GM12878 (cell line): ENCODE data around the gene SLC35F3. TPM values are rescaled to one million over a fixed set of nuclear protein-coding genes. Genes with fewer than 3 reads are reported as not detected.

Experiments used
- ATAC-seq: fragments of 200-7000 bp; cut with Tn5 transposase; 3 replicates; pipeline ENCODE4 v1.9.1; 2020; ENCODE audit warnings: mild to moderate bottlenecking, moderate library complexity
- BruUV-seq: library from RNA; stranded (reverse); fragments of 400-500 nt; replicated peaks from 2 replicates; lab custom pipeline; 2021; lab: Mats Ljungman, UMichigan
- CTCF ChIA-PET: fragments of 300-600 bp; sonication (Branson Sonifier 250); formaldehyde crosslinking; extraction: SDS; loops from one replicate; lab custom pipeline; 2021; ENCODE audit warnings: inconsistent platforms; lab: Yijun Ruan, JAX
- POLR2A ChIA-PET: fragments of 350-600 bp; formaldehyde crosslinking; extraction: SDS; loops from one replicate; lab custom pipeline; 2021; ENCODE audit warnings: inconsistent platforms; lab: Charles Lee
- RAD21 ChIA-PET: fragments of 300-600 bp; sonication (Branson Sonifier 250); formaldehyde crosslinking; loops from one replicate; lab custom pipeline; 2023; ENCODE audit warnings: antibody characterized with exemption; ENCODE audit not compliant: unreplicated experiment; lab: Charles Lee
- SMC1A ChIA-PET: fragments of 300-600 bp; sonication (Branson Sonifier 250); formaldehyde crosslinking; loops from one replicate; lab custom pipeline; 2023; ENCODE audit not compliant: unreplicated experiment, uncharacterized antibody; lab: Charles Lee
- DNase-seq: peaks from one replicate; pipeline ENCODE4 v3.0.0-alpha.2; 2011; ENCODE audit warnings: low read depth, low spot score
- FAIRE-seq: peaks from 3 replicates; lab custom pipeline; 2011; peaks lifted over from hg19 to GRCh38; lab: Jason Lieb, UNC
- H2AFZ ChIP-seq: 2 replicates; pipeline ENCODE4 v1.6.0; 2011; ENCODE audit warnings: low read depth, low read length, control low read depth; ENCODE audit not compliant: control insufficient read depth
- H3K27ac ChIP-seq: 2 replicates; pipeline ENCODE4 v1.5.1; 2011; ENCODE audit warnings: control low read depth; ENCODE audit not compliant: control insufficient read depth, insufficient read depth
- H3K27me3 ChIP-seq, 2 experiments: replicated peaks in 1 of 2; 2 replicates each; pipeline versions ENCODE4 v1.6.0 to v1.6.1; 2011; ENCODE audit warnings: low read length in 1 of 2; ENCODE audit not compliant: control insufficient read depth in 2 of 2, insufficient read depth in 2 of 2
- H3K36me3 ChIP-seq, 2 experiments: 2 replicates each; pipeline ENCODE4 v1.5.1; 2011; ENCODE audit warnings: low read length in 1 of 2; ENCODE audit not compliant: control insufficient read depth in 2 of 2, insufficient read depth in 2 of 2
- H3K4me1 ChIP-seq: 2 replicates; pipeline ENCODE4 v1.6.1; 2011; ENCODE audit warnings: mild to moderate bottlenecking, low read length, moderate library complexity, mixed read lengths; ENCODE audit not compliant: control insufficient read depth, insufficient read depth
- H3K4me2 ChIP-seq: 2 replicates; pipeline ENCODE4 v1.6.0; 2011; ENCODE audit warnings: control low read depth; ENCODE audit not compliant: control insufficient read depth, insufficient read depth
- H3K4me3 ChIP-seq: fragments of 200-600 bp; sonication (generic); 2 replicates; pipeline ENCODE4 v1.5.1; 2016
- H3K79me2 ChIP-seq: 2 replicates; pipeline ENCODE4 v1.6.0; 2011; ENCODE audit warnings: low read length; ENCODE audit not compliant: control insufficient read depth, insufficient read depth
- H3K9ac ChIP-seq: 2 replicates; pipeline ENCODE4 v1.8.0; 2011; ENCODE audit warnings: low read length, control low read depth, mixed read lengths; ENCODE audit not compliant: control insufficient read depth, insufficient read depth
- H3K9me3 ChIP-seq: replicated peaks from 3 replicates; pipeline ENCODE4 v1.5.1; 2011; ENCODE audit warnings: mild to moderate bottlenecking, low read length; ENCODE audit not compliant: control insufficient read depth, insufficient read depth
- H4K20me1 ChIP-seq: 2 replicates; pipeline ENCODE4 v1.6.0; 2011; ENCODE audit not compliant: control insufficient read depth, insufficient read depth
- EP300 ChIP-seq, 2 experiments: fragments of 150-350 bp in 1 of 2; IDR thresholded peaks; 2 replicates each; pipeline ENCODE4 v1.6.1; 2011 to 2012; ENCODE audit warnings: low read depth in 2 of 2, low read length in 2 of 2, borderline replicate concordance in 1 of 2, improper control_type of control experiment in 1 of 2, inconsistent platforms in 1 of 2; ENCODE audit not compliant: control insufficient read depth in 1 of 2
- ETV6 ChIP-seq, 2 experiments: fragments of 450-650 bp in 1 of 2; IDR thresholded peaks in 1 of 2; conservative IDR thresholded peaks in 1 of 2; 2 replicates each; pipeline ENCODE4 v1.6.1; 2014; ENCODE audit warnings: antibody characterized with exemption in 1 of 2, borderline replicate concordance in 1 of 2, low read depth in 1 of 2, mild to moderate bottlenecking in 1 of 2, moderate library complexity in 1 of 2
- FOXK2 ChIP-seq: fragments of 450-650 bp; IDR thresholded peaks from 2 replicates; pipeline ENCODE4 v1.6.1; 2017; ENCODE audit warnings: mild to moderate bottlenecking, moderate library complexity
- IRF5 ChIP-seq: fragments of 450-650 bp; IDR thresholded peaks from 2 replicates; pipeline ENCODE4 v1.6.1; 2017; ENCODE audit warnings: borderline replicate concordance
- MYC ChIP-seq: IDR thresholded peaks from 2 replicates; pipeline ENCODE4 v1.6.1; 2011; ENCODE audit warnings: mild to moderate bottlenecking, low read length, moderate library complexity, inconsistent platforms; ENCODE audit not compliant: insufficient read depth, insufficient replicate concordance, insufficient read length, severe bottlenecking
- RCOR1 ChIP-seq: conservative IDR thresholded peaks from 2 replicates; pipeline ENCODE4 v1.6.1; 2012; ENCODE audit warnings: low read depth, low read length, improper control_type of control experiment
- SMC3 ChIP-seq: IDR thresholded peaks from 2 replicates; pipeline ENCODE4 v1.6.1; 2011; ENCODE audit warnings: low read length, improper control_type of control experiment, borderline replicate concordance
- SUPT20H ChIP-seq: IDR thresholded peaks from 2 replicates; pipeline ENCODE4 v1.6.1; 2011; ENCODE audit warnings: low read depth, mild to moderate bottlenecking, low read length, moderate library complexity, borderline replicate concordance; ENCODE audit not compliant: control insufficient read depth
- USF2 ChIP-seq: IDR thresholded peaks from 2 replicates; pipeline ENCODE4 v1.6.1; 2011; ENCODE audit warnings: low read depth, low read length, improper control_type of control experiment, borderline replicate concordance
- WRNIP1 ChIP-seq: IDR thresholded peaks from 2 replicates; pipeline ENCODE4 v1.6.1; 2011; ENCODE audit warnings: low read depth, low read length, improper control_type of control experiment, borderline replicate concordance
- ZBTB33 ChIP-seq: fragments of 450-650 bp; IDR thresholded peaks from 2 replicates; pipeline ENCODE4 v1.6.1; 2017; ENCODE audit warnings: mild to moderate bottlenecking
- ZNF24 ChIP-seq: fragments of 450-650 bp; IDR thresholded peaks from 2 replicates; pipeline ENCODE4 v1.6.1; 2017; ENCODE audit warnings: antibody characterized with exemption, mild to moderate bottlenecking
- WGBS: methylation state at CpG from one replicate; pipeline ENCODE4 v1.1.6; 2016; ENCODE audit warnings: low lambda C conversion rate; ENCODE audit not compliant: insufficient replicate concordance, insufficient coverage; ENCODE audit errors: missing lambda C conversion rate; 5-methylcytosine and 5-hydroxymethylcytosine counted together
- in situ Hi-C: fragments of 300-500 bp; cut with MboI; formaldehyde crosslinking; loops from 9 replicates; pipeline ENCODE4 v1.14.3; 2018; ENCODE audit warnings: mixed read lengths
- intact Hi-C: fragments of 100-400 bp; cut with micrococcal nuclease; formaldehyde crosslinking; loops from one replicate; pipeline ENCODE4 v1.14.2; 2022; ENCODE audit not compliant: unreplicated experiment
- polyA plus RNA-seq, 11 experiments: library from polyadenylated mRNA; depleted of rRNA in 4 of 11; unstranded in 6 of 11; stranded (reverse) in 5 of 11; fragments of >200 nt; fragmentation: Nextera tagmentation in 4 of 11; fragmentation: Illumina TruSeq in 1 of 11; extraction: Ambion mirVana in 4 of 11; extraction: Trizol in 1 of 11; gene quantifications; 1 replicate in 1 of 11; 2 replicates in 10 of 11; pipeline versions ENCODE4 v1.2.1 to v1.2.3, GENCODE V29; 2011 to 2016; ENCODE audit warnings: inconsistent platforms in 2 of 11, missing spikeins in 2 of 11, low read depth in 1 of 11
- total RNA-seq, 4 experiments: library from RNA; depleted of rRNA in 3 of 4; stranded (reverse); fragments of >200 nt in 3 of 4; fragmentation: Illumina TruSeq in 1 of 4; extraction: Trizol in 1 of 4; gene quantifications; 2 replicates each; pipeline versions ENCODE4 v1.2.1 to v1.2.3, GENCODE V29; 2013 to 2021

Gene SLC35F3
- total and polyA plus RNA-seq, 10 of the 15 experiments (the other 5 are each of a cell fraction or from before 2014, with no cell fraction given): 1.0 to 8.6 (median 5.7) TPM

- ChIA-PET CTCF (interaction anchor here (1.0 kb wide), 1 partner anchor 11 kb away, joined by 3 read pairs; no protein-coding TSS in a partner anchor), POLR2A (no interaction called here), SMC1A (no interaction called here), RAD21 (no interaction called here)
- Histone ChIP-seq H3K79me2 (no peaks in the 10 kb centered on the region), H3K27ac (no peak overlapping the region), H3K9me3 (no peaks in the 10 kb centered on the region), H3K4me2 (no peak overlapping the region), H3K9ac (no peak overlapping the region), H3K36me3 (no peaks in the 10 kb centered on the region), H2AFZ (no peak overlapping the region), H3K4me1 (no peaks in the 10 kb centered on the region), H3K27me3 (no peaks in the 10 kb centered on the region; a peak in 1 of 4 replicates), H3K4me3 (no peak overlapping the region), H4K20me1 (no peaks in the 10 kb centered on the region)
- FAIRE-seq (no peak), ATAC-seq (no peak), DNase-seq (no peak)
- WGBS: 0% methylated on average over 2 of the region's 2 CpGs
- no peak for TF ChIP-seq IRF5
- TF ChIP-seq FOXK2: no peak
- no peak for TF ChIP-seq SUPT20H
- no peak for TF ChIP-seq RCOR1
- TF ChIP-seq EP300 (IDR thresholded peaks at IDR 0.05; ENCODE audit: borderline replicate concordance in 1 of 2, control insufficient read depth in 1 of 2, low read depth in 2 of 2, low read length in 2 of 2): no peak
- TF ChIP-seq SMC3: no peak
- no peak for TF ChIP-seq USF2
- no peak for TF ChIP-seq ETV6 (conservative IDR thresholded peaks at IDR 0.05 in 1 of 2, IDR thresholded peaks at IDR 0.05 in 1 of 2; ENCODE audit: borderline replicate concordance in 1 of 2, low read depth in 1 of 2)
- TF ChIP-seq WRNIP1: no peak
- TF ChIP-seq ZNF24: no peak
- no peak for TF ChIP-seq MYC
- TF ChIP-seq ZBTB33: no peak
- intact Hi-C loops: no loop called here
- BruUV-seq: no TSS peak
- in situ Hi-C loops: no loop called here
Measured at GRCh38 chr1:234091065-234091401, 186.6 kb downstream of the SLC35F3 start.
